ENCODE measurements around the gene PLIN1.

DNA sequence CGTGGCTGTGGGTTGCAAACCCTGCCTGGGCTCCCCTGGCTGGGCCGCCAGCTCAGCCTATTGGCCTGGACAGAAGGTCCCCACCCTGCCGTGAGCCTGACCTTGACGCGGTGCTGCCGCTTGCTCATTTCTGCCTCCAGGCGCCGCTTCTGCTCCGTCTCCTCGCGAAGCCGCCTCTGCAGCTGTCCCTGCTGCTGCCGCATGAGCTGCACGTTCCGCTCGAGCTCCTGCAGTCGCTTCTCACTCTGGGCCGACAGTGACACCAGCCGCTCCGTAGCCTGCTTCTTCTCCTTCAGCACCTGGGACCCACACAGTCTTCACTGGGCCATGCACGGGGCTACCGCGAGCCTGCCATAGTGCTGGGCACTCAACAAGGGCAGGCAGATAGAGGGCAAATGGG, 45.6 kb downstream of the PLIN1 start:
- TF ChIP-seq, protein P1, sequence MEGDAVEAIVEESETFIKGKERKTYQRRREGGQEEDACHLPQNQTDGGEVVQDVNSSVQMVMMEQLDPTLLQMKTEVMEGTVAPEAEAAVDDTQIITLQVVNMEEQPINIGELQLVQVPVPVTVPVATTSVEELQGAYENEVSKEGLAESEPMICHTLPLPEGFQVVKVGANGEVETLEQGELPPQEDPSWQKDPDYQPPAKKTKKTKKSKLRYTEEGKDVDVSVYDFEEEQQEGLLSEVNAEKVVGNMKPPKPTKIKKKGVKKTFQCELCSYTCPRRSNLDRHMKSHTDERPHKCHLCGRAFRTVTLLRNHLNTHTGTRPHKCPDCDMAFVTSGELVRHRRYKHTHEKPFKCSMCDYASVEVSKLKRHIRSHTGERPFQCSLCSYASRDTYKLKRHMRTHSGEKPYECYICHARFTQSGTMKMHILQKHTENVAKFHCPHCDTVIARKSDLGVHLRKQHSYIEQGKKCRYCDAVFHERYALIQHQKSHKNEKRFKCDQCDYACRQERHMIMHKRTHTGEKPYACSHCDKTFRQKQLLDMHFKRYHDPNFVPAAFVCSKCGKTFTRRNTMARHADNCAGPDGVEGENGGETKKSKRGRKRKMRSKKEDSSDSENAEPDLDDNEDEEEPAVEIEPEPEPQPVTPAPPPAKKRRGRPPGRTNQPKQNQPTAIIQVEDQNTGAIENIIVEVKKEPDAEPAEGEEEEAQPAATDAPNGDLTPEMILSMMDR (IDR thresholded peaks at IDR 0.05; ENCODE audit: extremely low read depth in 1 of 2, insufficient read depth in 1 of 2, low read depth in 1 of 2, low read length in 2 of 2) = no peak
- TF ChIP-seq POLR2AphosphoS5 (IDR thresholded peaks at IDR 0.05; ENCODE audit: insufficient read depth, low read depth, low read length) (no peak), EZH2 (IDR thresholded peaks at IDR 0.05; ENCODE audit: borderline replicate concordance, low read depth, low read length, severe bottlenecking) (no peak), POLR2A (IDR thresholded peaks at IDR 0.05; ENCODE audit: low read depth, low read length) (no peak), GATA2 (IDR thresholded peaks at IDR 0.05; ENCODE audit: insufficient read depth, insufficient read length, low read depth, low read length) (no peak)
- TF ChIP-seq, protein P2, sequence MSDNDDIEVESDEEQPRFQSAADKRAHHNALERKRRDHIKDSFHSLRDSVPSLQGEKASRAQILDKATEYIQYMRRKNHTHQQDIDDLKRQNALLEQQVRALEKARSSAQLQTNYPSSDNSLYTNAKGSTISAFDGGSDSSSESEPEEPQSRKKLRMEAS (IDR thresholded peaks at IDR 0.05; ENCODE audit: insufficient read depth, insufficient read length) = no peak

All from endothelial cell of umbilical vein (primary cell).